Measurements from ENCODE around the gene TSC1. TPM values are rescaled to one million over a fixed set of nuclear protein-coding genes. Genes with fewer than 3 reads are reported as not detected.

Gene TSC1
- total and polyA plus RNA-seq, 2 donors from 2014 or later, result 13.1 to 45.4 TPM

DNA sequence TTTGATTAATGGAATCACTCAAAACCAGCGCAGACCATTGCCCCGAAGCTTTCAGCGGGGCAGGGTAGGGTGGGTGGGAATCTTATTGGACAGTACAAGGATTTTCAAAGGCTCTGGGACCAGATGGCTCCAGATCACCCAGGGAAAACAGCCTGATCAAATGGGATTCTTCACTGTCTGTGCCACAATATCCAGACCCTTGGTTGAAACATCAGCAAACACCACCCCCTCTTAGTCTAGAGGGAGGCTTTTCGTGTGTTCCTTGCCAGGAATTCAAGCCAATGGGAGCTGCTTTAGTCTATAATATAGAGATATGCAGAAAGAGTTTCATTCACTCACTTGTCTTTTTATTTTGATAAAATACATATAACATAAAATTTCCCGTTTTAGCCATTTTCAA lies 35.7 kb upstream of the TSC1 start:
- Histone ChIP-seq H3K4me3 (ENCODE audit: low read length in 3 of 3) (no peak overlapping the region), H3K9ac (ENCODE audit: low read length in 3 of 3) (no peak overlapping the region), H3K9me3 (ENCODE audit: control insufficient read depth in 2 of 3, insufficient read depth in 1 of 3, low read length in 3 of 3) (no peaks in the 10 kb centered on the region), H3K27ac (ENCODE audit: low read depth in 2 of 2, low read length in 2 of 2) (no peak overlapping the region), H3K36me3 (ENCODE audit: control insufficient read depth in 2 of 3, insufficient read depth in 3 of 3, low read length in 3 of 3) (no peaks in the 10 kb centered on the region), H3K27me3 (ENCODE audit: control insufficient read depth, insufficient read depth, low read length) (peaks cover 13% of the 10 kb centered on the region), H3K4me1 (ENCODE audit: control insufficient read depth in 2 of 3, insufficient read depth in 2 of 3, low read depth in 1 of 3, low read length in 3 of 3) (no peaks in the 10 kb centered on the region)
- FAIRE-seq (no peak), DNase-seq (no peak)
- intact Hi-C loops (cut with DNase I), result no loop called here
- TF ChIP-seq, protein P1, sequence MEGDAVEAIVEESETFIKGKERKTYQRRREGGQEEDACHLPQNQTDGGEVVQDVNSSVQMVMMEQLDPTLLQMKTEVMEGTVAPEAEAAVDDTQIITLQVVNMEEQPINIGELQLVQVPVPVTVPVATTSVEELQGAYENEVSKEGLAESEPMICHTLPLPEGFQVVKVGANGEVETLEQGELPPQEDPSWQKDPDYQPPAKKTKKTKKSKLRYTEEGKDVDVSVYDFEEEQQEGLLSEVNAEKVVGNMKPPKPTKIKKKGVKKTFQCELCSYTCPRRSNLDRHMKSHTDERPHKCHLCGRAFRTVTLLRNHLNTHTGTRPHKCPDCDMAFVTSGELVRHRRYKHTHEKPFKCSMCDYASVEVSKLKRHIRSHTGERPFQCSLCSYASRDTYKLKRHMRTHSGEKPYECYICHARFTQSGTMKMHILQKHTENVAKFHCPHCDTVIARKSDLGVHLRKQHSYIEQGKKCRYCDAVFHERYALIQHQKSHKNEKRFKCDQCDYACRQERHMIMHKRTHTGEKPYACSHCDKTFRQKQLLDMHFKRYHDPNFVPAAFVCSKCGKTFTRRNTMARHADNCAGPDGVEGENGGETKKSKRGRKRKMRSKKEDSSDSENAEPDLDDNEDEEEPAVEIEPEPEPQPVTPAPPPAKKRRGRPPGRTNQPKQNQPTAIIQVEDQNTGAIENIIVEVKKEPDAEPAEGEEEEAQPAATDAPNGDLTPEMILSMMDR (IDR thresholded peaks at IDR 0.05; ENCODE audit: borderline replicate concordance, extremely low read depth, insufficient read depth), result no peak

DNA sequence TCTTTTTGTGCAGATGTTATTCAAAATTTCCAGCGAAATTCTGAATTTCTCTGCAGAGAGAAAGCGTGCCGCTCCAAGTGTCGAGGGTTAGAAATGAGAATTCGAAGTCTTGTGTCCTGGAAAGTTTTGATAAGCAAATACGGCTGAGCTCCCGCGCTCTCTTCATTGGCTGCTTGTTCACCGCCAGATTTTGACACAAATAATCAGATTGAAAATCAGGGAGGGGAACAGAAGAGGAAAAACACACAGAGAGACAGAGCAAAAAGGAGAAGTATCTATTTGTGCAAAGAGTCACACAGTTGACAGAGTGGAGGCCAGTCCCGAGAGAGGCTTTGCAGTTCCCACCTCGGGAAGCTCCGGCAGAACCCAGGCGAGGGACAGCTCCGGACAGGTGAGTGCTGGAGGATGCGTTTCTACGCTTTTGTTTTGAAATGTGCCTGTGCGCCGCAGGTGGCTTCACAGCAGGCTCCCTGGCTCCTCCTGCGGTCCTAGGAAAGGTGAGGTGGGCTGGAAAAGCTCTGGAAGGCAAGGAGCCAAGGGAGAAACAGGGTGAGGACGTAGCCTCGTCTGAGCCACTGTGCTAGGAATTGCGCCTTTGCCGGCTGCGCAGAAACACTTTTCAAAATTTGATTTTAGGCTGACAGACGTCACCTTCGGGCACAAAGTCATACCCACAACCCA lies 34.2 kb upstream of the TSC1 start, which contains the start of gene GFI1B:
Gene GFI1B, plus strand, starts transcription at position 244 of the 681 bp plus-strand sequence. CDS start 7,985 bp downstream, outside the sequence.
- peak in 1 of 5 donors; percentile 16 for DNase-seq
- intact Hi-C loops (cut with DNase I), result no loop called here
- Histone ChIP-seq H3K27ac (ENCODE audit: low read depth in 2 of 2, low read length in 2 of 2) (no peak within 1 kb of the TSS), H3K4me3 (ENCODE audit: low read length in 3 of 3) (no peak within 1 kb of the TSS), H3K4me1 (ENCODE audit: control insufficient read depth in 2 of 3, insufficient read depth in 2 of 3, low read depth in 1 of 3, low read length in 3 of 3) (no peaks in the 10 kb centered on the region), H3K9ac (ENCODE audit: low read length in 3 of 3) (no peak within 1 kb of the TSS), H3K9me3 (ENCODE audit: control insufficient read depth in 2 of 3, insufficient read depth in 1 of 3, low read length in 3 of 3) (no peaks in the 10 kb centered on the region), H3K36me3 (ENCODE audit: control insufficient read depth in 2 of 3, insufficient read depth in 3 of 3, low read length in 3 of 3) (no peaks in the 10 kb centered on the region), H3K27me3 (ENCODE audit: control insufficient read depth, insufficient read depth, low read length) (peaks cover 13% of the 10 kb centered on the region)
- FAIRE-seq, result no peak
- TF ChIP-seq, protein P1 (IDR thresholded peaks at IDR 0.05; ENCODE audit: borderline replicate concordance, extremely low read depth, insufficient read depth), result no peak

DNA sequence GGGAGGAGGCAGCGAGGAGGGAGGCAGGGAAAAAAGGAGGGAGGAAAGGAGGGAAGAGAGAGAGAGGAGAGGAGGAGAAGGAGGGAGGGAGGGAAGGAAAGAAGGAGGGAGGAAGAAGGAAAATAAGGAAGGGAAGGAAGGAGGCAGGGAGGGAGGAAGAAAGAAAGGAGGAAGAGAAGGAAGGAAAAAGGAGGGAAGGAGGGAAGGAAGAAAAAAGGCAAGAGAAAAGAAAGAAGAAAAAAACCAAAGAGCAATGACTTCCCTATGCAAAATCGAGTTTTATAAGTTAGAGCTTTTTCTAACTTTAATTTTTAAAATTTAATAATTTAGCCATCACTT lies 33.7 kb upstream of the TSC1 start:
- Histone ChIP-seq H3K9me3 (ENCODE audit: control insufficient read depth in 2 of 3, insufficient read depth in 1 of 3, low read length in 3 of 3) (no peaks in the 10 kb centered on the region), H3K27me3 (ENCODE audit: control insufficient read depth, insufficient read depth, low read length) (peaks cover 13% of the 10 kb centered on the region), H3K9ac (ENCODE audit: low read length in 3 of 3) (no peak overlapping the region), H3K36me3 (ENCODE audit: control insufficient read depth in 2 of 3, insufficient read depth in 3 of 3, low read length in 3 of 3) (no peaks in the 10 kb centered on the region), H3K27ac (ENCODE audit: low read depth in 2 of 2, low read length in 2 of 2) (no peak overlapping the region), H3K4me3 (ENCODE audit: low read length in 3 of 3) (no peak overlapping the region), H3K4me1 (ENCODE audit: control insufficient read depth in 2 of 3, insufficient read depth in 2 of 3, low read depth in 1 of 3, low read length in 3 of 3) (no peaks in the 10 kb centered on the region)
- intact Hi-C loops (cut with DNase I), result no loop called here
- FAIRE-seq (no peak), DNase-seq (no peak)
- TF ChIP-seq, protein P1 (IDR thresholded peaks at IDR 0.05; ENCODE audit: borderline replicate concordance, extremely low read depth, insufficient read depth), result no peak
